Keratinocyte (primary cell): ENCODE results near the gene PMEPA1.

ENCODE experiments used
- EZH2 ChIP-seq: IDR thresholded peaks from one replicate; pipeline ENCODE4 v1.6.1; 2012; ENCODE audit warnings: inconsistent platforms, mild to moderate bottlenecking, low read length, moderate library complexity
- TF ChIP-seq, protein P1 (sequence below), 3 experiments: IDR thresholded peaks in 1 of 3; conservative IDR thresholded peaks in 1 of 3; optimal IDR thresholded peaks in 1 of 3; 2 replicates in 2 of 3; 3 replicates in 1 of 3; pipeline versions ENCODE3 to v1.5.1; 2011; ENCODE audit warnings: low read length in 3 of 3, mild to moderate bottlenecking in 3 of 3, moderate library complexity in 2 of 3, control low read depth in 1 of 3, inconsistent platforms in 1 of 3; ENCODE audit not compliant: insufficient read depth in 2 of 3; ENCODE audit errors: extremely low read depth in 1 of 3

DNA sequence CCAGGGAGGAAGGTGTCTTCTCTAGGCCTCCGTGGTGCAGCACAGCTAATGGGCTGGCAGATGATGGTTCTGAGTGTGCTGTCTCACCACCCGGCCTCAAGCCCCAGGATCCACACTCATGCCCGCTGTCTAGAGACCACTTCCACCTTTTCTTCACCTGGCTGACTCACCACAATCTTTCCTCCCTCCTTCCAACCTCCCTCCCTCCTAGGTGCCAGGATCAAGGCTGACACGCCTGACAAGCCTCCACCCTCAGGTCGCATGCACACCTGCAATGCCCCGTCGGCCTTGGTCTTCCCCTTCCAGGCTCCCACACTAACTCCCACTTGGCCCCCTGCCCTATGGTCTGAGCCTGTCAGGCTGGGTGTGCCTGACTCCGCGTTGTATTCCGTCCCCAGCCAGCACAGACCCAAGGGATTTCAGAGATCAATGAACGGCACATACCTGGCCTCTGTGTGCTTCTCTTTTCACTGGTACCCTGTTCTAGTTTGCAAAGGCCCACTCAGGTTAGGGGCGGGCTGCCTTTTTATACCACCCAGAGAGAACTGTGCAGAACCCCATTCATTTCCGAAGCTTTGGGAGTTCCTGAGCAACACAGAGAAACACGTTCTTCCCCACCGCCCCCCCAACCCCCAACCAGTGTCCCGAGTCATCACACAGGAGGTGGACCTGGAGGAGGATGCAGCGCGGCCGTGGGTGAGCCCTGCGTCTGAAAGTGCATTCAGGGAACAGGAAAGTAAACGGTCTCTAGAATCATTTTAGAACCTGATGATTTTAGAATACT, 39.3 kb downstream of the PMEPA1 start:
- no peak for TF ChIP-seq EZH2
- TF ChIP-seq, protein P1, sequence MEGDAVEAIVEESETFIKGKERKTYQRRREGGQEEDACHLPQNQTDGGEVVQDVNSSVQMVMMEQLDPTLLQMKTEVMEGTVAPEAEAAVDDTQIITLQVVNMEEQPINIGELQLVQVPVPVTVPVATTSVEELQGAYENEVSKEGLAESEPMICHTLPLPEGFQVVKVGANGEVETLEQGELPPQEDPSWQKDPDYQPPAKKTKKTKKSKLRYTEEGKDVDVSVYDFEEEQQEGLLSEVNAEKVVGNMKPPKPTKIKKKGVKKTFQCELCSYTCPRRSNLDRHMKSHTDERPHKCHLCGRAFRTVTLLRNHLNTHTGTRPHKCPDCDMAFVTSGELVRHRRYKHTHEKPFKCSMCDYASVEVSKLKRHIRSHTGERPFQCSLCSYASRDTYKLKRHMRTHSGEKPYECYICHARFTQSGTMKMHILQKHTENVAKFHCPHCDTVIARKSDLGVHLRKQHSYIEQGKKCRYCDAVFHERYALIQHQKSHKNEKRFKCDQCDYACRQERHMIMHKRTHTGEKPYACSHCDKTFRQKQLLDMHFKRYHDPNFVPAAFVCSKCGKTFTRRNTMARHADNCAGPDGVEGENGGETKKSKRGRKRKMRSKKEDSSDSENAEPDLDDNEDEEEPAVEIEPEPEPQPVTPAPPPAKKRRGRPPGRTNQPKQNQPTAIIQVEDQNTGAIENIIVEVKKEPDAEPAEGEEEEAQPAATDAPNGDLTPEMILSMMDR (optimal IDR thresholded peaks at IDR 0.05 in 1 of 3, IDR thresholded peaks at IDR 0.05 in 1 of 3, conservative IDR thresholded peaks at IDR 0.05 in 1 of 3; ENCODE audit: extremely low read depth in 1 of 3, insufficient read depth in 2 of 3, low read length in 3 of 3), result no peak
